HUES6 (cell line): Measurements from ENCODE around the gene GOLGA6B.
"Not testable (repeated sequence)": the region's sequence is repeated elsewhere in the genome, so short reads cannot be mapped to it uniquely, and the experiment has no call there.

Experiments
- H3K27ac ChIP-seq: 2 replicates; pipeline ENCODE4 v1.7.0; 2013; ENCODE audit warnings: low read depth, mild to moderate bottlenecking, low read length, inconsistent platforms
- H3K27me3 ChIP-seq: 2 replicates; pipeline ENCODE4 v1.6.1; 2013; ENCODE audit warnings: low read length; ENCODE audit not compliant: control insufficient read depth, insufficient read depth
- H3K36me3 ChIP-seq: 2 replicates; pipeline ENCODE4 v1.6.1; 2013; ENCODE audit warnings: low read length; ENCODE audit not compliant: control insufficient read depth, insufficient read depth
- H3K4me1 ChIP-seq: 2 replicates; pipeline ENCODE4 v1.6.1; 2013; ENCODE audit warnings: low read length; ENCODE audit not compliant: control insufficient read depth, insufficient read depth
- H3K4me3 ChIP-seq: 2 replicates; pipeline ENCODE4 v1.5.1; 2013; ENCODE audit warnings: low read depth, low read length
- H3K9ac ChIP-seq: one replicate; pipeline ENCODE4 v1.6.1; 2013; ENCODE audit warnings: mild to moderate bottlenecking, low read length
- H3K9me3 ChIP-seq: 2 replicates; pipeline ENCODE4 v1.6.1; 2013; ENCODE audit warnings: low read depth, low read length; ENCODE audit not compliant: control insufficient read depth, insufficient read depth

The GOLGA6B gene

GRCh38 chr15:72700076-72700475, 45.6 kb downstream of the GOLGA6B start:
- Histone ChIP-seq H3K27ac (no peak overlapping the region), H3K9me3 (no peaks in the 10 kb centered on the region), H3K36me3 (no peaks in the 10 kb centered on the region), H3K4me3 (no peak overlapping the region), H3K27me3 (no peaks in the 10 kb centered on the region), H3K9ac (no peak overlapping the region), H3K4me1 (no peaks in the 10 kb centered on the region)

- no peak overlapping the region for H3K4me3 ChIP-seq
- no peaks in the 10 kb centered on the region for H3K9me3 ChIP-seq
- no peaks in the 10 kb centered on the region for H3K27me3 ChIP-seq
- no peaks in the 10 kb centered on the region for H3K4me1 ChIP-seq
- H3K9ac ChIP-seq, result no peak overlapping the region
- no peak overlapping the region for H3K27ac ChIP-seq
- peaks cover 2% of the 10 kb centered on the region; the same call in 1 of the 2 replicates for H3K36me3 ChIP-seq
Observed at GRCh38 chr15:72706266-72706665, 51.8 kb downstream of the GOLGA6B start.

DNA sequence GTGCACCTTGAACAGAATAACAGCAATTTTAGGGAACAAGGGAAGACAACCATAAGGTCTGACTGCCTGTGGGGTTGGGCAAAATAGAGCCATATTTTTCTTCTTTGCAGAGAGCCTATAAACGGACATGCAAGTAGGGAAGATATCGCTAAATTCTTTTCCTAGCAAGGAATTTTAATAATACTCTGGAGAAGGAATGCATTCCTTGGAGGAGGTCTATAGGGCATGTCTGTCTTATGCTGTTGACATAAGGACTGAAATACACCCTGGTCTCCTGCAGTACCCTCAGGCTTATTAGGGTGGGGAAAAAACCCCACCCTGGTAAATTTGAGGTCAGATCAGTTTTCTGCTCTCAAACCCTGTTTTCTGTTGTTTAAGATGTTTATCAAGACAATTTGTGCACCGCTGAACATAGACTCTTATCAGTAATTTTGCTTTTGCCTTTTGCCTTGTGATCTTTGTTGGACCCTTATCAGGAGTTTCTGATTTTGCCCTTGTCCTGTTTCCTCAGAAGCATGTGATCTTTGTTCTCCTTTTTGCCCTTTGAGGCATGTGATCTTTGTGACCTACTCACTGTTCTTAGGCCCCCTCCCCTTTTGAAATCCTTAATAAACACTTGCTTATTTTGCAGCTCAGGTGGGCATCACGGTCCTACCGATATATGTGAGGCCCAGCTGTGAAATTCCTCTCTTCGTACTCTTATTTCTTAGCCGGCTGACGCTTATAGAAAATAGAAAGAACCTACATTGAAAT, 54.2 kb downstream of the GOLGA6B start:
- H3K9ac ChIP-seq, H3K27me3 ChIP-seq, H3K27ac ChIP-seq, H3K9me3 ChIP-seq, H3K4me1 ChIP-seq, H3K4me3 ChIP-seq: not testable (repeated sequence)
- peaks cover 20% of the 10 kb centered on the region for H3K36me3 ChIP-seq
